GF-D8 (cell line): ENCODE measurements around the gene GHRH.

ENCODE experiments used
- DNase-seq: peaks from one replicate; lab custom pipeline; 2025; lab: John Stamatoyannopoulos, UW

Gene GHRH

DNA sequence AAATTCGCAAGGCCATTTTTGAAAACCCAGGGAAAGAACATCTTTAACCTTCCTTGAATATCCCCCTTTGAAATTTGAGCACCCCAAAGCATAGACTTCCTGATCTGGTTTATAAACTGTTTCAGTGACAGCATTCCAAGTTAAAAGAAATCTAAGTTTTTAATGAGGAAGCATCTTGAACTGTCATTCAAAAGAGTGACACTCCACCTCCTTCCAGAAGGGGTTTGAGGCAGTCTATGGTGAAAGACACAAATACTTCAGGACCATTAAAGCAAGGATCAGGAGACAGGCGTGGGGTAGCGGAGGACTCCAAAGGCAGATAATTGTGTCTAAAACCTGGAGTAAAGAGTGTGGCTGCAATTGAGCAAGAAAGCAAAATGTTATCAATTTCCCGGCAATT lies 691 bp downstream of the GHRH start:
- DNase-seq = no peak

DNA sequence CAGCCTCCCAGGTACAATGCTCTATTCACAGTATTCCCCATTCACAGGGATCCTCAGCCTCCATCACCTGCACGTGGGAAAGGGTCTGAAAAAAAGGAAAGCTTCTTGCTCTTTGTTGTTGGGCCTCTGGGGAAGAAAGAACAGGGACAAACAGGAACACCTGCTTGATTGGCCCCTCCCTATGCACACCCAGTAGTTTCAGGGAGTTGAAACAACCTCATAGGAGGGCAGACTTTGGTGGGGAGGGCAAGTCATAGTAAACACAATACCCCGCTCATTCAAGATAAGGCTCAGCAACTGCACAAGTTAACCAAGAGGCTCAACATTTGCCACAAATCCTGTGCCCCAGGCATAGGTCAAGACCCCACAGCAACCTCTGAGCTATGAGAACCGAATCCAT lies 1.7 kb downstream of the GHRH start:
- DNase-seq = no peak

- DNase-seq = no peak
Measured at GRCh38 chr20:37259031-37259430, 2.6 kb downstream of the GHRH start.

DNA sequence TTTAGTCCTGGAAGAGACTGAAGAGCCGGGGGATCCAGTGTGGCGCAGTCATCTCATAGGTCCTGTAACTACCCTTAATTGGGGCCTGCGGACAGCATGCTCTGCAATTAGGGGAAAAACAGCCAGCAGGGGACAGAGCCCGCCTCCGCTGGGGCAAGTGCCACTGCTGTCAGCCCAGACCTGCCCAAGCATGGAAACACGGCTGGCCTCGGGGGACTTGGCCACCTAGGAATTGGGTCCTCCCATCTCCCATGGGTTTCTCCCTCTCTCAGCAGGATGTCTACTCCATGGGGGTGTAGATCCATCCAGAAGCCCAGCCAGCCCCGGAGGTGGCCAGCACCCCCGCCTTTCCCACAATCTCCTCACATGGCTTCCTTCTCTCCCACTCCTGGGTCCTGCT lies 3.6 kb downstream of the GHRH start:
- DNase-seq = no peak

- no peak for DNase-seq
Measured at GRCh38 chr20:37257530-37257929, 4.1 kb downstream of the GHRH start.

- no peak for DNase-seq
Measured at GRCh38 chr20:37256286-37256685, 5.3 kb downstream of the GHRH start.

- DNase-seq = no peak
Measured at GRCh38 chr20:37254114-37254878, 7.3 kb downstream of the GHRH start.

GRCh38 chr20:37253087-37253486 lies 8.5 kb downstream of the GHRH start:
- DNase-seq = no peak

DNA sequence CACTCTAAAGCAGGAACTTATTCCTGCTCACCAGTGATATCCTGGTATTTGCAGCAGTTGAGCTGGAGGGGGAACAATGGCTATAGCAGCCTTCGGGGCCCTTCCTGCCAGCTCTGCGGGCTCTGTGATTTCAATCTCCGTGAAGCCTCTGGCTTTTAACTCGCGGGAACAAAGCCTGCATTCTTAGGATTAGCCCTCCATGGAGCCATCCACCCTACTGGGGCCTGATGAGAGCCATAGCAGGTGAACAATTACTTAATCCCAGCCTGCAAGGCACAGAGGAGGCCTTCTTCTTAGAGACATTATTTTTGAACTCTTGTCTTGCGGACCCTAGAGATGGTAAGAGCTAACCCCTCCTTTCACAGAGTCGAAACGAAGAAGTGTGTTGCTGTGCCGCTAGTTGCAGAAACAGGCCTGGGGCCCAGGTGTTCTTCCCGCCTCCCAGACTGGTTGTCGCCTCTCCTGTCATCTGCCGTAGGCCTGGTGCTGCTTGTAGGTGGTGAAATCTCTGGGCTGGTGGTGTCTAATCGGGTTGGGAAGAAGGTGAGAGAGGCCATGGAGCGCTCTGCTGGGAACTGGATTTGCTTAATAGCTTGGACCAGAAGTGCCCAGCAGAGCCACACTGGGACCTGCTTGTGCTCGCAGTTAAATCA lies 9.7 kb downstream of the GHRH start:
- no peak for DNase-seq

DNA sequence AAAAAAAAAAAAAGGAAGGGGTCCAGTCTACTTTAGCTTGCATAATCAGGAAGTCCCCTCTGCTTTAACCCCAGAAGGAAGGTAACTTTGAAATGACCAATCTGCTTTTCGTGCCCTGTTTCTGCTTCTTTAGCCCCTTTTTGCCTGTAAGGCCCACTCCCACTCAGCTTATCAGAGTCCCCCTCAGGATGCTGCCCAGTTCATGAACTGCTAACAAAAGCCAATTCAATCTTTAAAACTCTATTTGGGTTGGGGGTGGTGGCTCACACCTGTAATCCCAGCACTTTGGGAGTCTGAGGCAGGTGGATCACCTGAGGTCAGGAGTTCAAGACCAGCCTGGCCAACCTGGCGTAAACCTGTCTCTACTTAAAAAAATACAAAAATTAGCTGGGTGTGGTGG lies 12.3 kb downstream of the GHRH start:
- DNase-seq = no peak

DNA sequence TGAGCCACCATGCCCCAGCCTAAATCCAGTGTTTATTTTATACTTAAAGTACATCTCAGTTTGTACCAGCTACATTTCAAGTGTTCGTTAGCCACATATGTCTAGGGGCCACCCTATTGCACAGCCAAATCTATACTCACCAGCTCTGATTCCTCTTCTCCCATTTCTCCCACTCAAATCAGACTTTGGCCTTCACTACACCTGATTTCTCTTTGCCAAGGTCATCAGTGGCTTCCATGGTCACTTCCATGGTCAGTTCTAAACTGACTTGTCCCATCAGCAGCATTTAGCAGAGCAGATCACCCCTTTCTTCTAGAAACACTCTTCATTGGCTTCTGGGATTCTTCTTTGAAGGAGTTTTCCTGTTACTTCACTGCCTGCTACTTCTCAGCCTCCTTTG lies 14.1 kb downstream of the GHRH start:
- DNase-seq = no peak

GRCh38 chr20:37246736-37247135 lies 14.9 kb downstream of the GHRH start:
- no peak for DNase-seq

- no peak for DNase-seq
Measured at GRCh38 chr20:37245216-37246150, 16.1 kb downstream of the GHRH start.

- no peak for DNase-seq
Measured at GRCh38 chr20:37244572-37244957, 17.0 kb downstream of the GHRH start.

- no peak for DNase-seq
Measured at GRCh38 chr20:37243937-37244571, 17.6 kb downstream of the GHRH start.

- DNase-seq = no peak
Measured at GRCh38 chr20:37243076-37243936, 18.3 kb downstream of the GHRH start.

DNA sequence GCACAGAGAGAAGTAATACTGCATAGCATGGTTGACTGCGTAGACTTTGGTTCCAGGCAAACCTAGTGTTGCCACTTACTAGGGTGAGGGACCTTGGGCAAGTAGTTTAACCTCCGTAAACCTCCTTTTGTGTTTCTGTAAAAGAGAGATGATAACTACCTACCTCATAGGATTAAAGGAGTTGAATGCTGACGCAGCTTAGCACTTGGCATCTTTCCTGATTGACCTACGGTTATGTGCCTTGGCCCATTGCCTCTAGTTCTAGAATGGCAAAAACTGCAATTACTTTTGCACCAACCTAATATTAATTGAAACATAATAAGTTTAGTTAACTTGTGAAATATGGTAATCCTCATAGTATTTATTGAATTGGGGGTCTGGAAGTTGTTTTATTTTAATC lies 19.1 kb downstream of the GHRH start:
- DNase-seq = no peak

DNA sequence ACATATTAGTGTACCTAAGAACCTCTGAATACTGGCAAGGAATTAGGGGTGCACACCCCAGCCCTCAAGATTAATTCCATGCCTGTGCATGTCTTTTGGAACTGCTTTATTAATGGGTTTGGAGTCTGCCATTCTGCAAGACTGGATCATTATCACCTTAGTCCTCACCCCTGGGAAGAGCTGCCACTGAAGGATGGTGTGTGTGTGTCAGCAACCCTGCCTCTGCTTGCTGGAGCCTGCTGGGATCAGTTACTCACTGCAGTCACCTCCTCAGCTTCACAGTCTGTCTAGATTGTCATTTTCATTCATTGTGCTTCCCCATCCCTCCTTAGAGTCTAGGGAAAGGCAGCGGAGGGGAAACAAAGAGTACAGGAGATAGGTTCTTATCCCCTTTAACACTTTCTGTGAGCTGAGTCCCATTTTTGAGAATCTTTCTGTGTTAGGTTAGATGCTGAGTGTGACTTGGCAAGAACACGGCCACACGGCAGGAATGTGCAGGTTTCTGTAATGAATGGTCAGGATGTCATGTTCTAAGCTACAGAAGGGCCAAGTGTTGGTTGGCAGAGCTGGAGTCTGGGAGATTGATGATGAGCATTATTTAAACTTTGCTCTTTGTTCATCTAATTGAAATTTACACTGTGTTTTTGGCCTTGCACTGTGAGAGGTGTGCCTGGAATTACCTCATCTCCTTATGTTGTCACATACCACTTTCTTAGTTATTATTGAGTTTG lies 21.1 kb downstream of the GHRH start:
- DNase-seq = no peak

- no peak for DNase-seq
Measured at GRCh38 chr20:37238935-37239451, 22.6 kb downstream of the GHRH start.

DNA sequence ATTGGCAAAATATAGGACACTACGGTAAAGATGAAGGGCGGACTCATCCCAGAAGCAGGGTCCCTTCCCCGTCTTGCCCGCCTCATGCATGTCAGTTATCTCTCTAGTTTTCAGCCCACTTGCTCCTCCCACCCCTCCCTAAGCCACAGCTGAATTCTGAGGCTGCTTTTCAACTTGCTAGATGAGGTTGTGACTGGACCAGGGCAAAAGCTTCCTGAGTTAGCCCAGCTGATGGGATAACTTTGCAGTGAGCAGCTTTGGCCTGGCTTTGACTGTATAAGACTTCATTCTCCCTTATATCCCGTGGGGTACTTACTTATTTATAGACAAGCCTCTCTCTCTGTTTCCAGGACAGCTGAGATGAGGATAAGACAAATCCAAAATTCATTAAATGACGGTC lies 23.2 kb downstream of the GHRH start:
- no peak for DNase-seq
